HG03342 (cell line): ENCODE data around the gene GPR156.
"Not testable (repeated sequence)": the region's sequence is repeated elsewhere in the genome, so short reads cannot be mapped to it uniquely, and the experiment has no call there.

Source experiments
- ATAC-seq: cut with Tn5 transposase; IDR thresholded peaks from one replicate; pipeline ENCODE4 v1.9.1; 2021; ENCODE audit warnings: mild to moderate bottlenecking, moderate library complexity; ENCODE audit not compliant: unreplicated experiment

The GPR156 gene

GRCh38 chr3:120275618-120276017 lies 9.4 kb downstream of the GPR156 start:
- ATAC-seq: no peak

- ATAC-seq: no peak
Observed at GRCh38 chr3:120274739-120275167, 10.3 kb downstream of the GPR156 start.

- ATAC-seq: no peak
Observed at GRCh38 chr3:120272286-120272685, 12.7 kb downstream of the GPR156 start.

GRCh38 chr3:120265989-120266388 lies 19.0 kb downstream of the GPR156 start:
- no peak for ATAC-seq

GRCh38 chr3:120264963-120265362 lies 20.1 kb downstream of the GPR156 start:
- ATAC-seq: no peak

- no peak for ATAC-seq
Observed at GRCh38 chr3:120263792-120264191, 21.2 kb downstream of the GPR156 start.

GRCh38 chr3:120258009-120258408 lies 27.0 kb downstream of the GPR156 start:
- no peak for ATAC-seq

GRCh38 chr3:120245386-120245785 lies 39.6 kb downstream of the GPR156 start:
- ATAC-seq: no peak

- no peak for ATAC-seq
Observed at GRCh38 chr3:120244834-120245225, 40.2 kb downstream of the GPR156 start.

GRCh38 chr3:120239644-120240043 lies 45.4 kb downstream of the GPR156 start:
- no peak for ATAC-seq

- ATAC-seq: no peak
Observed at GRCh38 chr3:120227710-120228347, 57.2 kb downstream of the GPR156 start.

- ATAC-seq: no peak
Observed at GRCh38 chr3:120224237-120224636, 60.8 kb downstream of the GPR156 start.

GRCh38 chr3:120218981-120219380 lies 66.0 kb downstream of the GPR156 start:
- no peak for ATAC-seq

- not testable (repeated sequence) for ATAC-seq
Observed at GRCh38 chr3:120216633-120217032, 68.4 kb downstream of the GPR156 start.

- ATAC-seq: no peak
Observed at GRCh38 chr3:120214176-120214575, 70.8 kb downstream of the GPR156 start.

- ATAC-seq: no peak
Observed at GRCh38 chr3:120212505-120212904, 72.5 kb downstream of the GPR156 start.

- no peak for ATAC-seq
Observed at GRCh38 chr3:120209425-120209824, 75.6 kb downstream of the GPR156 start.

- no peak for ATAC-seq
Observed at GRCh38 chr3:120204338-120204737, 80.7 kb downstream of the GPR156 start.

- ATAC-seq: no peak
Observed at GRCh38 chr3:120203621-120204020, 81.4 kb downstream of the GPR156 start.

GRCh38 chr3:120203016-120203415 lies 82.0 kb downstream of the GPR156 start:
- ATAC-seq: no peak

- no peak for ATAC-seq
Observed at GRCh38 chr3:120202363-120202762, 82.7 kb downstream of the GPR156 start.

- ATAC-seq: no peak
Observed at GRCh38 chr3:120200493-120201235, 84.4 kb downstream of the GPR156 start.
